Mesenchymal stem cell (in vitro differentiated cells and primary cell): Measurements from ENCODE around the gene DOK7.

Experiments
- DNase-seq: peaks from one replicate; pipeline ENCODE4 v3.0.0-alpha.2; 2013
- H2AFZ ChIP-seq: one replicate; pipeline ENCODE4 v1.6.1; 2013; ENCODE audit warnings: low read depth, mild to moderate bottlenecking, control low read depth, inconsistent platforms, low read length, moderate library complexity
- H2AK5ac ChIP-seq: 2 replicates; pipeline ENCODE4 v1.6.1; 2013; ENCODE audit warnings: low read length, moderate library complexity, mild to moderate bottlenecking, inconsistent platforms; ENCODE audit not compliant: severe bottlenecking
- H2BK120ac ChIP-seq: one replicate; pipeline ENCODE4 v1.6.1; 2013; ENCODE audit warnings: low read depth, mild to moderate bottlenecking, inconsistent platforms, low read length, moderate library complexity
- H2BK12ac ChIP-seq, 2 experiments: one replicate each; pipeline ENCODE4 v1.6.1; 2013; ENCODE audit warnings: inconsistent platforms in 2 of 2, low read length in 2 of 2, mild to moderate bottlenecking in 2 of 2, moderate library complexity in 2 of 2, control low read depth in 1 of 2
- H2BK15ac ChIP-seq: one replicate; pipeline ENCODE4 v1.6.1; 2013; ENCODE audit warnings: mild to moderate bottlenecking, low read depth, inconsistent platforms; ENCODE audit not compliant: poor library complexity, severe bottlenecking
- H2BK5ac ChIP-seq: 2 replicates; pipeline ENCODE4 v1.6.1; 2013; ENCODE audit warnings: low read depth, mild to moderate bottlenecking, low read length, control low read depth, inconsistent platforms; ENCODE audit not compliant: poor library complexity, severe bottlenecking
- H3K14ac ChIP-seq, 2 experiments: one replicate each; pipeline ENCODE4 v1.6.1; 2013; ENCODE audit warnings: inconsistent platforms in 2 of 2, low read length in 2 of 2, control low read depth in 1 of 2, mild to moderate bottlenecking in 1 of 2, moderate library complexity in 1 of 2
- H3K18ac ChIP-seq, 2 experiments: one replicate each; pipeline ENCODE4 v1.6.1; 2013; ENCODE audit warnings: inconsistent platforms in 2 of 2, low read length in 2 of 2, control low read depth in 1 of 2, low read depth in 1 of 2, mild to moderate bottlenecking in 1 of 2
- H3K23ac ChIP-seq, 2 experiments: one replicate each; pipeline ENCODE4 v1.6.1; 2013; ENCODE audit warnings: inconsistent platforms in 2 of 2, low read length in 2 of 2, mild to moderate bottlenecking in 2 of 2, moderate library complexity in 2 of 2, control low read depth in 1 of 2
- H3K27ac ChIP-seq: 2 replicates; pipeline ENCODE4 v1.5.1; 2013; ENCODE audit warnings: mild to moderate bottlenecking, moderate library complexity, low read length, control low read depth, inconsistent platforms; ENCODE audit not compliant: poor library complexity, severe bottlenecking
- H3K27me3 ChIP-seq, 2 experiments: 2 replicates each; pipeline versions ENCODE4 v1.6.1 to v1.7.0; 2013; ENCODE audit warnings: low read length in 2 of 2, mild to moderate bottlenecking in 2 of 2, moderate library complexity in 2 of 2, control low read depth in 1 of 2, inconsistent platforms in 1 of 2; ENCODE audit not compliant: control insufficient read depth in 1 of 2, insufficient read depth in 1 of 2
- H3K36me3 ChIP-seq, 2 experiments: 2 replicates each; pipeline versions ENCODE4 v1.6.1 to v1.7.0; 2013; ENCODE audit warnings: low read length in 2 of 2, control low read depth in 1 of 2, inconsistent platforms in 1 of 2, low read depth in 1 of 2, mild to moderate bottlenecking in 1 of 2; ENCODE audit not compliant: insufficient read depth in 2 of 2, control insufficient read depth in 1 of 2
- H3K4ac ChIP-seq, 2 experiments: one replicate each; pipeline ENCODE4 v1.6.1; 2013; ENCODE audit warnings: inconsistent platforms in 2 of 2, low read length in 2 of 2, mild to moderate bottlenecking in 2 of 2, moderate library complexity in 2 of 2, control low read depth in 1 of 2, low read depth in 1 of 2
- H3K4me1 ChIP-seq: 2 replicates; pipeline ENCODE4 v1.6.1; 2013; ENCODE audit warnings: low read depth, low read length, control low read depth; ENCODE audit not compliant: control insufficient read depth, insufficient read depth
- H3K4me2 ChIP-seq: 2 replicates; pipeline ENCODE4 v1.6.1; 2013; ENCODE audit warnings: low read length, mild to moderate bottlenecking, inconsistent platforms; ENCODE audit not compliant: poor library complexity, severe bottlenecking
- H3K4me3 ChIP-seq, 2 experiments: 2 replicates each; pipeline versions ENCODE4 v1.5.1 to v1.7.0; 2013; ENCODE audit warnings: low read length in 2 of 2, mild to moderate bottlenecking in 2 of 2, control low read depth in 1 of 2, low read depth in 1 of 2; ENCODE audit not compliant: insufficient read depth in 1 of 2
- H3K79me1 ChIP-seq: replicated peaks from 2 replicates; pipeline ENCODE4 v1.6.1; 2013; ENCODE audit warnings: mild to moderate bottlenecking, control low read depth, low read length, inconsistent platforms; ENCODE audit not compliant: poor library complexity, severe bottlenecking
- H3K9ac ChIP-seq: 2 replicates; pipeline ENCODE4 v1.7.0; 2013; ENCODE audit warnings: mild to moderate bottlenecking, low read length, moderate library complexity
- H3K9me3 ChIP-seq: 2 replicates; pipeline ENCODE4 v1.7.0; 2013; ENCODE audit warnings: mild to moderate bottlenecking, low read length; ENCODE audit not compliant: control insufficient read depth
- H4K8ac ChIP-seq: one replicate; pipeline ENCODE4 v1.6.1; 2013; ENCODE audit warnings: inconsistent platforms, mild to moderate bottlenecking, low read length, moderate library complexity
- H4K91ac ChIP-seq: one replicate; pipeline ENCODE4 v1.6.1; 2013; ENCODE audit warnings: mild to moderate bottlenecking, low read length, inconsistent platforms
- WGBS: methylation state at CpG from one replicate; pipeline ENCODE4 v1.1.7; 2013; ENCODE audit warnings: mixed read lengths; 5-methylcytosine and 5-hydroxymethylcytosine counted together

The DOK7 gene

GRCh38 chr4:3468804-3469203 is 5.7 kb downstream of the DOK7 start:
- peaks cover 20 to 56% of the 10 kb centered on the region in 2 experiments for H3K27me3 ChIP-seq
- H3K4ac ChIP-seq, result no peak overlapping the region
- H2AK5ac ChIP-seq, result no peak overlapping the region
- H3K9me3 ChIP-seq, result no peaks in the 10 kb centered on the region
- H3K4me3 ChIP-seq, result no peak overlapping the region
- H3K27ac ChIP-seq, result no peak overlapping the region
- H2BK12ac ChIP-seq, result no peak overlapping the region
- no peak overlapping the region for H3K23ac ChIP-seq
- peak overlapping the region in 1 of 2 experiments; percentile 22 for H3K14ac ChIP-seq
- no peak overlapping the region for H4K8ac ChIP-seq
- peak overlapping the region; percentile 37 for H4K91ac ChIP-seq
- no peak for DNase-seq
- no peak overlapping the region for H2BK120ac ChIP-seq
- 95% methylated on average over 11 of the region's 11 CpGs for WGBS
- no peaks in the 10 kb centered on the region for H3K36me3 ChIP-seq
- H3K4me2 ChIP-seq, result no peak overlapping the region
- H3K18ac ChIP-seq, result no peak overlapping the region
- no peak overlapping the region for H2BK15ac ChIP-seq
- H3K4me1 ChIP-seq, result peaks cover 5% of the 10 kb centered on the region
- no peak overlapping the region for H3K9ac ChIP-seq
- no peak overlapping the region for H2AFZ ChIP-seq
- H3K79me1 ChIP-seq, result no peaks in the 10 kb centered on the region
- H2BK5ac ChIP-seq, result no peak overlapping the region

GRCh38 chr4:3469386-3470243 is 6.5 kb downstream of the DOK7 start:
- WGBS, result 89% methylated on average over 31 of the region's 31 CpGs
- no peak for DNase-seq

GRCh38 chr4:3470244-3471097 is 7.4 kb downstream of the DOK7 start:
- Histone ChIP-seq H2BK12ac (no peak overlapping the region), H3K4ac (no peak overlapping the region), H2BK120ac (no peak overlapping the region), H3K79me1 (no peaks in the 10 kb centered on the region), H3K9ac (no peak overlapping the region), H3K27me3 (peaks cover 14 to 54% of the 10 kb centered on the region in 2 experiments), H3K36me3 (no peaks in the 10 kb centered on the region), H3K4me1 (peaks cover 4% of the 10 kb centered on the region), H3K9me3 (no peaks in the 10 kb centered on the region), H2AFZ (no peak overlapping the region), H4K91ac (no peak overlapping the region), H4K8ac (no peak overlapping the region), H3K4me2 (no peak overlapping the region), H3K14ac (no peak overlapping the region), H2AK5ac (no peak overlapping the region), H3K23ac (no peak overlapping the region), H2BK15ac (no peak overlapping the region), H3K18ac (no peak overlapping the region), H3K4me3 (no peak overlapping the region), H2BK5ac (no peak overlapping the region), H3K27ac (no peak overlapping the region)
- no peak for DNase-seq
- 88% methylated on average over 25 of the region's 25 CpGs for WGBS

More at GRCh38 chr4:3469386-3470243, 6.5 kb downstream of the DOK7 start:
- no peak overlapping the region for H2BK120ac ChIP-seq
- H3K9ac ChIP-seq, result no peak overlapping the region
- H3K4me1 ChIP-seq, result peaks cover 4% of the 10 kb centered on the region
- H4K91ac ChIP-seq, result no peak overlapping the region
- no peaks in the 10 kb centered on the region for H3K36me3 ChIP-seq
- no peak overlapping the region for H3K23ac ChIP-seq
- no peak overlapping the region for H3K27ac ChIP-seq
- peaks cover 14 to 54% of the 10 kb centered on the region in 2 experiments for H3K27me3 ChIP-seq
- H2AK5ac ChIP-seq, result no peak overlapping the region
- H3K9me3 ChIP-seq, result no peaks in the 10 kb centered on the region
- no peak overlapping the region for H3K18ac ChIP-seq
- H2BK15ac ChIP-seq, result no peak overlapping the region
- H2BK5ac ChIP-seq, result no peak overlapping the region
- no peak overlapping the region for H3K4me2 ChIP-seq
- H3K14ac ChIP-seq, result no peak overlapping the region
- H2BK12ac ChIP-seq, result no peak overlapping the region
- H2AFZ ChIP-seq, result no peak overlapping the region
- no peak overlapping the region for H3K4ac ChIP-seq
- no peak overlapping the region for H3K4me3 ChIP-seq
- H4K8ac ChIP-seq, result no peak overlapping the region
- no peaks in the 10 kb centered on the region for H3K79me1 ChIP-seq
